Measurements from ENCODE around the gene SLC22A5. TPM values are rescaled to one million over a fixed set of nuclear protein-coding genes. Genes with fewer than 3 reads are reported as not detected.

SLC22A5 gene
- total RNA-seq, 2 donors from 2014 or later: 8.6 to 17.6 TPM

GRCh38 chr5:132378580-132378979 is 9.1 kb downstream of the SLC22A5 start:
- no peak for TF ChIP-seq CTCF (IDR thresholded peaks at IDR 0.05)
- H3K4me1 ChIP-seq: peaks cover 0 to 6% of the 10 kb centered on the region in 2 donors
- no peak for DNase-seq (ENCODE audit: low spot score)
- no peak overlapping the region for H3K27ac ChIP-seq
- H3K4me3 ChIP-seq: no peak overlapping the region
- peaks cover 10% of the 10 kb centered on the region for H3K36me3 ChIP-seq
- H3K9me3 ChIP-seq: no peaks in the 10 kb centered on the region
- H3K27me3 ChIP-seq: no peaks in the 10 kb centered on the region

GRCh38 chr5:132380047-132380446 is 10.5 kb downstream of the SLC22A5 start:
- Histone ChIP-seq H3K36me3 (peaks cover 10% of the 10 kb centered on the region), H3K27me3 (no peaks in the 10 kb centered on the region), H3K27ac (no peak overlapping the region), H3K9me3 (no peaks in the 10 kb centered on the region), H3K4me1 (peaks cover 0 to 6% of the 10 kb centered on the region in 2 donors), H3K4me3 (no peak overlapping the region)
- no peak for DNase-seq (ENCODE audit: low spot score)
- no peak for TF ChIP-seq CTCF (IDR thresholded peaks at IDR 0.05)

GRCh38 chr5:132380741-132381140 is 11.2 kb downstream of the SLC22A5 start:
- no peak for TF ChIP-seq CTCF (IDR thresholded peaks at IDR 0.05)
- H3K4me1 ChIP-seq: peaks cover 0 to 12% of the 10 kb centered on the region in 2 donors
- no peaks in the 10 kb centered on the region for H3K9me3 ChIP-seq
- H3K4me3 ChIP-seq: no peak overlapping the region
- H3K36me3 ChIP-seq: peaks cover 10% of the 10 kb centered on the region
- no peak for DNase-seq (ENCODE audit: low spot score)
- no peaks in the 10 kb centered on the region for H3K27me3 ChIP-seq
- no peak overlapping the region for H3K27ac ChIP-seq

GRCh38 chr5:132381614-132382013 is 12.1 kb downstream of the SLC22A5 start:
- Histone ChIP-seq H3K4me1 (peaks cover 0 to 18% of the 10 kb centered on the region in 2 donors), H3K9me3 (no peaks in the 10 kb centered on the region), H3K4me3 (no peak overlapping the region), H3K36me3 (peaks cover 10% of the 10 kb centered on the region), H3K27ac (no peak overlapping the region), H3K27me3 (no peaks in the 10 kb centered on the region)
- TF ChIP-seq CTCF (IDR thresholded peaks at IDR 0.05): no peak
- DNase-seq (ENCODE audit: low spot score): no peak

GRCh38 chr5:132383261-132383660 is 13.8 kb downstream of the SLC22A5 start:
- Histone ChIP-seq H3K9me3 (no peaks in the 10 kb centered on the region), H3K36me3 (peaks cover 10% of the 10 kb centered on the region), H3K4me1 (peaks cover 0 to 30% of the 10 kb centered on the region in 2 donors), H3K27me3 (no peaks in the 10 kb centered on the region), H3K4me3 (no peak overlapping the region), H3K27ac (no peak overlapping the region)
- no peak for TF ChIP-seq CTCF (IDR thresholded peaks at IDR 0.05)
- DNase-seq (ENCODE audit: low spot score): no peak

GRCh38 chr5:132383984-132384383 is 14.5 kb downstream of the SLC22A5 start:
- no peak for DNase-seq (ENCODE audit: low spot score)
- no peak for TF ChIP-seq CTCF (IDR thresholded peaks at IDR 0.05)
- Histone ChIP-seq H3K36me3 (peaks cover 3% of the 10 kb centered on the region), H3K9me3 (no peaks in the 10 kb centered on the region), H3K27ac (no peak overlapping the region), H3K4me3 (no peak overlapping the region), H3K4me1 (peaks cover 0 to 37% of the 10 kb centered on the region in 2 donors), H3K27me3 (no peaks in the 10 kb centered on the region)

All from right atrium auricular region (tissue), 2 donors.